Measurements from ENCODE around the gene TSPEAR.

DNA sequence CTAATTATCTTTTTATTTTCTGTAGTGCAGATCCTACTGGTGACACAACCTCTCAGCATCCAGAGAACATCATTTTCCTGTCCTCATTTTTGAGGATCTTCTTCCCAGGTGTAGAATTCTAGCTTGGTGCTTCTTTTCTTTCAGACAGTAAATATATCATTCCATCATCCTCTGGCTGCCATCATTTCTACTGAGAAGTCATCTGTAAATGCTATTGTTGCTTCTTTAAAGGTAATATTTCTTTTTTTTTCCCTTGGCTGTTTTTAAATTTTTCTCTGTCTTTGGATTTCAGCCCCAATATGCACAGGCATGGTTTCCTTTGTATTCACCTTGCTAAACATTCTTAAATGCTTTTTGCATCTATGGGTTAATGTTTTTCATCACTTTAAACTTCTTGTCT lies 87.8 kb downstream of the TSPEAR start:
- TF ChIP-seq, protein P1, sequence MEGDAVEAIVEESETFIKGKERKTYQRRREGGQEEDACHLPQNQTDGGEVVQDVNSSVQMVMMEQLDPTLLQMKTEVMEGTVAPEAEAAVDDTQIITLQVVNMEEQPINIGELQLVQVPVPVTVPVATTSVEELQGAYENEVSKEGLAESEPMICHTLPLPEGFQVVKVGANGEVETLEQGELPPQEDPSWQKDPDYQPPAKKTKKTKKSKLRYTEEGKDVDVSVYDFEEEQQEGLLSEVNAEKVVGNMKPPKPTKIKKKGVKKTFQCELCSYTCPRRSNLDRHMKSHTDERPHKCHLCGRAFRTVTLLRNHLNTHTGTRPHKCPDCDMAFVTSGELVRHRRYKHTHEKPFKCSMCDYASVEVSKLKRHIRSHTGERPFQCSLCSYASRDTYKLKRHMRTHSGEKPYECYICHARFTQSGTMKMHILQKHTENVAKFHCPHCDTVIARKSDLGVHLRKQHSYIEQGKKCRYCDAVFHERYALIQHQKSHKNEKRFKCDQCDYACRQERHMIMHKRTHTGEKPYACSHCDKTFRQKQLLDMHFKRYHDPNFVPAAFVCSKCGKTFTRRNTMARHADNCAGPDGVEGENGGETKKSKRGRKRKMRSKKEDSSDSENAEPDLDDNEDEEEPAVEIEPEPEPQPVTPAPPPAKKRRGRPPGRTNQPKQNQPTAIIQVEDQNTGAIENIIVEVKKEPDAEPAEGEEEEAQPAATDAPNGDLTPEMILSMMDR (IDR thresholded peaks at IDR 0.05) = no peak
- no peak for TF ChIP-seq ZFX (IDR thresholded peaks at IDR 0.05; ENCODE audit: borderline replicate concordance)

Data from 22Rv1 (cell line).